ENCODE data around the gene RACGAP1.

Gene RACGAP1

DNA sequence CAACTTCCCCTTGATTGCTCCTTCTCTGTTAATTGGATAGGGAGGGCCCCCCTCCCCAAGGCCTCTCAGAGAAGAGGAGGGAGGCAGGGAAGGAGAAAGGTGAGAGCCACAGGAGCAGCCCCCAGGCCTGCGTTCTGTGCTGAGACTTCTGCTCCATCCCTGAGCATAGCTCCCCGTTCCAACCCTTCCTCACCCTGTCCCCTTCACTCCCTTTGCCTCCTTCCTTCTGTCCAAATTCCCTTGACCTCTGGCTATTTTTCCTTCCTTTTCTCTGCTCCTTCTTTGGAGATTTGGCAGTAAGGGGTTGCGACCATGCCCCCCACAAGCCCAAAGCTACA is 31.3 kb upstream of the RACGAP1 start:
- DNase-seq (ENCODE audit: low read depth, low spot score): no peak

DNA sequence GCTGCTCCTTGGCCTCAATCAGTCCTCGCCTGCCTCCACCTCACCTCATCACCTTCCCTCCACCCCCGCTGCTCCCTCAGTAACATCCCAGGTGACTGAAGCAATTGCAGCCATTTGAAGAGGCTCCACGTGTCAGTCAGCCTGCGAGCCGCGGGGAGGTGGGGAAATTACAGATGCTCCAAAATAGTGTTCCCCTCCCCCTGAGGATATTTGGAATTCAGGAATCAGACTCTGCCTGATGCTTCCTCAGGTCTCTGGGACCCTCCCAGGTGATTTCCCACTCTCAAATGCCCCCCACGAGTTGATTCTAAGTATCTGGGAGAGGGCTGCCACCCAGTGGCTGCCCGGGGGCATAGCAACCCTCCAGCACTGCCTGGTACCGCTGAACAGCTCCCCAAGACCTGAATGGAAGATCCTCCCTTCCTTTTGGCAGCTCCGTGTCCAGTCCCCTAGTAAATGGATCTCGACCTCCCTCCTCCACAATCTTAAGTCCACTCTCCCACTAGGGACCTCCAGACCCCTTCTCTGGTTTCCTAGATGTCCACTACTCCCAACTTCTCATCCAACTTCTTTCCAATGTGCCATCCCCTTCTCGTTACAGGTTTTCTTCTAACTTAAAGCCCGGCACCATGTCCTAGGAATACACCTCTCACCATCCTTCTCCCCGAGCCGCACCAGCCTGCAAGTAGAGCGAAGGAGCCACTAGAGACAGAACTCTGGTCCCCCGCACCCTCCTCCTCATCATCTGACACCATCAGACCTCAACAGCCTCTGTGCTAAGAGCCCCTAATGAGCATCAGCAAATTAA is 30.7 kb upstream of the RACGAP1 start:
- no peak for DNase-seq (ENCODE audit: low read depth, low spot score)

DNA sequence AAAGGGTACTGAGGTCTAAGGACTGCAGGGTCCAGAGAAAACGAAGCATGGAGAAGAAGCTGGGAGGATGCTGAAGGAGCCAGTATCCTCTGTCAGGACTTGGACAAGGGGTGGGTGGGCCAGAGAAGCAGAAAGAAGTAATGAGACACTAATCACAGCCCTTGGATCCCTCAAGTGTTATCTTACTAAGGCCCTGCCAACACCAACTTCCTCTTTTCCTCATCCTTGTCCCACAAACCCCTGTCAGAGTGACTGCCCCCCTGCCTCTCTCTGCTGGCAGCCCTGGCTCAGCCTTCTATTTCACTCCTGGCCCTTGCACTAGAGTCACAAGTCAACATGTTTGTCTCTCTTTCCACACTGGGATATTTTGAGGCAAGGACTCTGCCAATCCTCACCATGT is 28.3 kb upstream of the RACGAP1 start:
- no peak for DNase-seq (ENCODE audit: low read depth, low spot score)

DNA sequence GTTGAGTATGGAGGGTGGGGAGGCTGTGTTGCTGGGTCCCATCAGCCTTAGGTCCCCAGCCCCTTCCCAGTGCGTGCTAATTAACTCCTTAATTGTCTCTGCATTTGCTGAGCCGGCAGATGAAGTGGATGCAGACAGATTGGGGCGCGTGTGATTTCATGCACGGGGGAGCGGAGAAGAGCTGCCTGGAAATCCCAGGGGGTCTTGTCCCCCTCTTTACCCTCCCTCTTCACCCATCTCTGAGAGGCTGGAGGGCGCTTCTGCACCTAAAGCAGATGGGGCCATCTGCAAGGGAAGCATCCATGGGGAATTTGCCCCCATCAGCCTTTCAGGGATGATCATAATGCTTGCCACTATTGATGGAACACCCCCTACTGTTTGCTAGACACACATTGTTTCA is 27.7 kb upstream of the RACGAP1 start:
- DNase-seq (ENCODE audit: low read depth, low spot score): no peak

DNA sequence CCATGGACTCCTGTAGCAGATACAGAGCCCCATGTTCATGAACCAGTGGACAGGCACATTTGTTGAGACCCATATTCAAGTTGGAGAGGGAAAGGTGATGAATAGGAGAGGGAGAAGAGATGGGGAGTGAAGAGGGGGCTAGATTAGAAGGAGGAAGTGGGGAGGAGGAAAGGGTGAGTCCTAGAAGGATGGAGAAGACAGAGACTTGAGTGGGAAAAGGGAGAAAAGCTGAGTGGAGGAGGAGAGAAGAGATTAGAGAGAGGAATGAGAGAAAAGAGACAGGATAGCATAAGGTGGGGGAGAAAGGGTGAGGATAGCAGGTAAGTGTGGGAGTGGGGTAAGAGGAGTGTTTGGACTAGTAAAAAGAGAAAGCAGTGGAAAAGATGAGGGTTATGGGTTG is 27.2 kb upstream of the RACGAP1 start:
- no peak for DNase-seq (ENCODE audit: low read depth, low spot score)

DNA sequence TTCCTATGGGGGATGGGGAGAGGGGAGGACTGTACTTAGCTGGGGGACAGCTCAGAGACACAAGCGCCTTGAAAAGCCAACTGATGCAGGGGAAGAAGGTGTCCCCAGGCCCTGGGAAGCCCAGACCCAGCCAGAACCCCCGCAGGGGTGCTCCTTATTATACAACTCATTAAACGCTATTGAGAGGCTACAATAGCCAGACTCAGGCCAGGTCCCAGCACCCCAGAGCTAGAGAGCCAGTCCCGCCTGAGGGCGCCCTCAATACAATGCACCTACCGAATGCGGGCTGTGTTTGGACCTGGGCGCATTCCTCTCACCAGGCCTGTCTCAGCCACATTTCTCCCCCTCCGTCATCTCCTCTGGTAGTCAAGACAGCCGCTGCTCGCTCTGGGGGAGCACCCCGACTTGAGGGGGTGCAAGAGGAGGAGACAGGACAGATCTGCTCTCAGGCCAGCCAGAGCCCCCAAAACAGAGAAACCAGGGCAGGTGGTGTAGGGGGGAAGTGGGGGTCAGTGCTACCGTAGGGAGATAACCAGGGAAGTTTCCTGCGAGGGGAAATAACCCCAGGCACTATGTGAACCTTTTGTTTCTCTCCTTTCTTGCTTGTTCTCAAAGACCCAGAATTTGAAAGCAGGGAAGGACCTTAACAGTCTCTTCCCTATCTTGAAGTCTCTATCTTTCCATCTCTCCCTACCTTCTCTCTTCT is 26.0 kb upstream of the RACGAP1 start:
- DNase-seq (ENCODE audit: low read depth, low spot score): no peak

DNA sequence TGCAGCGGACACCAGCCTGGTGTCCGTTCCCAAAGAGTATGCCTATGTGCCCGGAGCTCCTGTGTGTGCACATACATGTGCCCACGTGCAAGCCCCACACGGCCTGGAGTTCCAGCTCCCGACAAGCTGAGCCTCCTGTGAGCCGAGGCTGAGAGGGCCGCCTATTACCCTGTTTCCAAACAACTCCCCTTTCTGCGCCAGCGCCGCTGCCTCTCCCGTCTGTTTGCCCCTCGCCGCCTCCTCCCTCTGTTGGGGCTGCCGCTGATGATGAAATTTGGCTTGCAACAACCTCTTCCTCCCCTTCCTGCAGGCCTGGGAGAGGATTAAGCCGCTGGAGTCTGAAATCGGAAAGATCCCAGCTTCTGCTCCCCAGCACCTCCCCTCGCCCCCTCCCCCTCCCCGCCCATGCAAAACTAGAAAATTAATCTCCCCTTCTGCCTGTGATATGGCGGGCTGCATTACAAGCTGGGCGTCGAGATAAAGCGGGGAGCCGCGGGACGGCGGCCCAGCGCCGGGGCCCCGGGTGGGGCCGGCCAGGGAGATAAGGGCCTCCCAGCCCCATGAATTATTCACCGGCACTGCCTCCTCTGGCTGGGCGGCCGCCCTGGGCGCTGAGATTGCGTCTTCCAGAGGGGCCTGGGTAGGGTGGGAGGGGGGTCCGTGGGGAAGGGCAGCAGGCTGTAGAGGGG is 25.3 kb upstream of the RACGAP1 start:
- no peak for DNase-seq (ENCODE audit: low read depth, low spot score)

DNA sequence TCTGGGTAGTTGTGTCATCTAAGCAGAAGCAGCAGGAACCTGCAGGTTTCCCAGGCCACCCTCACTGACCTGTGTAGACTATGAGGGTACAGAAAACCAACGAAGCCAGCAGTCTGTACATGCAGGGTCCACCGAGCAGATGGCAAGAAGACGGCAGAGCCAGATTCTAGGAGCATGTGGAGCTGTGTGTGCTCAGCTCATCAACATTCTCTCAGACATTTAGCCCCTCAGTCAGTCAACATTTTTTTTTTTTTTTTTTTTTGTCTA is 24.8 kb upstream of the RACGAP1 start:
- no peak for DNase-seq (ENCODE audit: low read depth, low spot score)

DNA sequence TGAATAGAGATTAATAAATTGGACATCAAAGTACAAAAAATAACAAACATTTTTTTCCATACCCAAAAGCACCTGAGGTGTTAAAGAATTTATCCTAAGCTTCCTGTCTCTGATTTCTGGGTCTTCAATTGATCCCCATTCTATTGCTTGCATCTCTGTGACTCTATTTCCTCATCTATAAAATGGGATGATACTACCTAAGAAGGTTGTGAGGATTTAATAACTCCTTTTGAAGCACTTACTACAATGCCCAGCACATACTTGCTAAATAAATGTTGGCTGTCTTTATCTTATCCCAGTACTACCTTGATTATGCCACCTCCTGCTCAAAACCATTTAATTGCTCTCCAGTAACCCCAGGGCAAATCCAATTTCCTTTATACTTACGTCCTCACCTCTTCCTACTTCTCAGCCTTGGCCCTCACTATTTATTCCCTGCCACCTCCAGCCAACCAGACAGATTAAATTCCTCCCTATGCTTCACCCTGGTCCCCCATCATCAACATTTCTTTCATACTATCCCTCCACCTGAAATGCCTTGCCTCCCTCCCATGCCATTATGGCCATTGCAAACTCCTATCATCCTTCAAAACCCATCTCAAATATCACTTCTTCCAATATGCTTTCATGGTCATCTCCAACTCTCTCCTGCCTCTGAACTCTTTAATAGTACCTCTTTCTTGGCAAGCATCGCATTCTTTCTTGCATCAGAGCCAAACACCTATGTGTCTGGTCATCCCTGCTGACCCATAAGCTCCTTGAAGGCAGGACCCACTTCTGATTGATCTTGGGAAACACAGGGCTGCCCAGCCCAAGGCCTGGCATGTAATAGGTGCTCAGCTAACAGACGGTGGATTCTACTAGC is 24.2 kb upstream of the RACGAP1 start:
- no peak for DNase-seq (ENCODE audit: low read depth, low spot score)

DNA sequence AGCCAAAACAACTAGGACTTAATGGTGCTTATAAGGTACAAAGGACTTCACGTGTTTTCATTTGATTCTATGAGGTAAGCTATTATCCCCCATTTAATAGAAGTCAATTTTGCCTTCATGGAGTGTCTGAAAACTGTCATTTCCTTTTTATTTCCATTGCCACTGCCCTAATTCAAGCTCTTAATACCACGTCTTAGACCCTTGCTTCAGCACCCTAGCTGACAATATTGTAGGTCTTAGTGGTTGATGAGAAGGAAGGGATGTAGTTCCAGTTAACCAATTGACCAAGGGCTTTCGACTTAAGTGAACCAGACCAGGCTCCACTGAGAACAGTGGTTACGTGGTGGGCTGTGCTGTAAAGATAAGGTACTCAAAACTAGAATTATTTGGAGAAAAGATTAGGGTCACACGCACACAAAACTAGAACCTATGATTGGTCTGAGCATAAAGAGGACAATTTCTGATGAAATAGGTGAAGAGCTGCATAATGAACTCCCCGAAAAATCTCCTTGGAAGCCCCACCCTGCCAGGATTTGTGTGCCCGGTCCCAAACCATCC is 22.5 kb upstream of the RACGAP1 start:
- DNase-seq (ENCODE audit: low read depth, low spot score): no peak

DNA sequence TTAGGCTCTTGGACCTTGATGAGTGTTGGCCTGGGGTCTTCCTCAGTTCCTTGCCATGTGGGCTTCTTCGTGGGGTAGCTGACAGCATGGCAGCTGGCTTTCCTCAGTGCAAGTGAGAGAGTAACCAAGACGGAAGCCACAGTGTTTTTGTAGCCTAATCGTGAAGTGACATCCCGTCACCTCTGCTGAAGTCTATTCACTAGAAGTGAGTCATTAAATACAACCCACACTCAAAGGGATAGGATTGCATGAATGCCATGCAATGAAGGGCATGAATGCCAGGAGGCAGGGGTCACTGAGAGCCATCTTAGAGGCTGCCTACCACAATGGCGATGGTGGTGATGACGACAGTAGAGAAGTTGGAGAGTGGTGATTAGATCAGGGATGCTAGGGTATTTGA is 18.6 kb upstream of the RACGAP1 start:
- DNase-seq (ENCODE audit: low read depth, low spot score): no peak

DNA sequence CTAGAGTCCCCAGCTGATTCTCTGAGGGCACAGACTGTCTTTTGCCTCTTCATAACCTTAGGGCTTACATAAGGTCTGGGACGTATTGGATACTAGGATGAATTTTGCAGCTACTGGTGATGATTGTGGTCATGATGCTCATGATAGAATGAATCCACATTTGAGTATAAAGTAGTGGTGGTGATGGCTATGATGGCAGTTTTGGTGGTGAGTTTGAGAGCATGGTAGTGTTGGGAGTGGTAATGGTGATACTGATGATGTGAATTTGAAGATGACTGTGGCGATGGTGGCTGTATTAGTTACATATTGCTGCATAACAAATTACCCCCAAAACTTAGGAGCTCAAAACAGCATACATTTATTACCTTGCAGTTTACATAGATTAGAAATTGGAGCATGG is 18.0 kb upstream of the RACGAP1 start:
- no peak for DNase-seq (ENCODE audit: low read depth, low spot score)

DNA sequence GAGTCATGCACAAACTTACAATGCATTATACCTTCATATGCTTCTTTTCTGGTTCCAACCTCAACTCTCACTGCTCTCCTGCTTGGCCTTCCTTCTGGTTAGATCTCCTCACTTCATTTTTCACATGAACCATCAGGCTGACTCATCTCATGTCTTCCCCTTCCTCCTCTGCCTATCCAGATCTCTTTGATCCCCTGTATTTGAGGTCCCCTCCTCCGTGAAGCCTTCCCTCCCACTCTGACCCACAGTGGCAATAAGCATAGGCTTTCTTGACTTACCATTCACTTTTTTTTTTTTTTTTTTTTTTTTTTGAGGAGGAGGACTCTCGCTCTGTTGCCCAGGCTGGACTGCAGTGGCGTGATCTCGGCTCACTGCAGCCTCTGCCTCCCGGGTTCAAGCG is 17.4 kb upstream of the RACGAP1 start:
- DNase-seq (ENCODE audit: low read depth, low spot score): no peak

DNA sequence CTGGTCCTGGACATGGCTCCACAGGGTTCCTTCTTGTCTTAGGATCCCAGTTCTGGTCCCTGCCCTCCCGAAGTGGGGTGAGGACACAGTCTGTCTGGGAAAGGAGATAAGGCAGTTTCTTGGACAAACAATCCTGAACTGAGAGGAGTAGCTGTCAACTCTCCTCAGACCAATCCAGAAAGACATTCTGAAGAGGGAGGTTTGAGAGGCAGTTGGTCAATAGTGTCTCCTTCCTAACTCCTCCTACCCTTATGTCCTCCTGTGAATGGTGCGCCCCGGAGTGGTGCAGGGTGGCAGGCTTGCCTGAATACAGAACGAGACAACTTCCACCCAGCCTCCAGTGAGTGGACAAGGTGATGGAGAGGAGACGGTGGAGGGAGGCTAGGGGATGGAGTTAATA is 16.7 kb upstream of the RACGAP1 start:
- no peak for DNase-seq (ENCODE audit: low read depth, low spot score)

DNA sequence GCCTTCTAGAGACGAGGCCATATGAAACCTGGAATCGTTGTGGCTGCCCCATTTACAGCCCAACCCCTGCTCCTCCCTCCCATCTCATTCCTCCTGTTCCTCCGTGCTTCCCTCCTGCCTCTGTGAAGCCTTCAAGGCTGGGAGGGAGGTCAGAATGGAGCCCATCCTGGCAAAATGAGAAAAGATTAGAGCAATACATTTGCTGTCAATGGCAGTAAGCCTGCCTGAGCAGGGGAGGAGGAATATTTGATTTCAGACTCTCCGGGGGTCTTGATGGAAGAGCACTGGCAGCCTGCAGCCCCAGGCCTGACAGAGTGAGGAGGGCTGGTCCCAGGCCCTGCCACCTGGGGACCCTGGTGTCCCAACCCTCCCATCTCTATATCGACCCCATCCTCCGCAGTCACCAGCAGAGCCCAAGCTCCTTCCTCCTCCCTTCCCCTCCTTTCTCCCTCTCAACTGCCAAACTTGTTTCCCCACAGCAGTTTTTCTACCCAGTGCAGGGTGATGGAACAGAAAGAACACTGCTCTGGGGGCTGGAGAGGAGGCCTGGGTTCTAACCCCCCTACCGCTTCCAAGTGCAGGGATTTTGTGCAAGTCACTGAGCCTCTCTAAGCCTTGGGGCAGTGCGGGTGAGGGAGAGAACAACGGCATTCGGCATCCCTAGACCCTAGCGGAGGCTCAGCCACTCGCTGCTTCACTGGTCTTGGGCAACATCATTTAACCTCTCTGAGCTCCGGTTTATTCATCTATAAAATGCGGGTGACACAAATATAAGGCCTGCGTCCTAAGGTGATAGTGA is 16.0 kb upstream of the RACGAP1 start:
- DNase-seq (ENCODE audit: low read depth, low spot score): no peak

DNA sequence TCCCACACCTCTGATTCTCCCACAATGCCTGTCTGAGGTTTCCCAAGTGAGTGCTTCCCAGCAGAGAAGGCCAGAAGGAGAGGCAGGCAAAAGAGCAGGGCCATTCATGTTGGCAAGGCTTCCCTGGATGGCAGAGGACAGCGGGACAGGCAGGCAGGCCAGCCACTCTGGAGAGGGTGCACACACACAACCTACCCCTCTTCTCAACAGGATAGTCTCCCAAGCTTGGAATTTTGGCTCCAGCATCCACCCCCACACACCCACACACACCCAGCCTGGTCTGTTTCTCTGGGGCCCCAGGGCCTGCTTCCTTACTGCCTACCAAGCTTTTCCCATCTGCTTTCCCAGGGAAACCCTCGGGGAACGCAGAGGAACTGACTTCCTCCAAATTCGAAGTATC is 15.4 kb upstream of the RACGAP1 start:
- no peak for DNase-seq (ENCODE audit: low read depth, low spot score)

DNA sequence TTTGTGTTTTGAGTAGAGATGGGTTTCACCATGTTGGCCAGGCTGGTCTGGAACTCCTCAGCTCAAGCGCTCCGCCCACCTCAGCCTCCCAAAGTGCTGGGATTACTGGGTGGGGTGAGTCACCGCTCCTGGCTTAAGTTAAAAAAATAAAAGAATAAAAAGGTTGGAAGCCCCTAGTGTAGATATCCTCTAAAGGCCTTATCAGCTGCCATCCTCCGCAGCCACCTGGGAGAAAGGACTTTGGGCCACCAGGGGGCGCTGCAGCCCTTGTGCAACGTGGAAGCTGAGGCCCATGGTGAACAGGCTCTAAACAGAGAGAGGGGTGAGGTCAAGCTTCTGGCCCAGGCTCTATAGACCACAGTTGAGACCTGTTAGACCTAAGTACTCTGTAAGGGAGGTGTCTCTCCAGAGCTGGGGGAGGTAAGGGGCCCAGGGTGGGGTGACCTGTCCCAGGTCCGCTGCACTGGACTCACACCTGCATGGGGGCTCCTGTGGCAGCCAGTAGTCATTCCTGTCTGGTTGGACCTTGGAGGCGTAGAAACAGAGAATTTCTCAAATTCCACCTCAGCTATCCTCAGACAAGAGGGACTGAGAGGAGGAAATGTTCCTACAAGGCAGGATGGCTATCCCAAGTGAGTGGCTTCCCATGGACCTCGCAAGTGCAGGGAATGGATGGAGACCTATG is 14.0 kb upstream of the RACGAP1 start:
- DNase-seq (ENCODE audit: low read depth, low spot score): no peak

DNA sequence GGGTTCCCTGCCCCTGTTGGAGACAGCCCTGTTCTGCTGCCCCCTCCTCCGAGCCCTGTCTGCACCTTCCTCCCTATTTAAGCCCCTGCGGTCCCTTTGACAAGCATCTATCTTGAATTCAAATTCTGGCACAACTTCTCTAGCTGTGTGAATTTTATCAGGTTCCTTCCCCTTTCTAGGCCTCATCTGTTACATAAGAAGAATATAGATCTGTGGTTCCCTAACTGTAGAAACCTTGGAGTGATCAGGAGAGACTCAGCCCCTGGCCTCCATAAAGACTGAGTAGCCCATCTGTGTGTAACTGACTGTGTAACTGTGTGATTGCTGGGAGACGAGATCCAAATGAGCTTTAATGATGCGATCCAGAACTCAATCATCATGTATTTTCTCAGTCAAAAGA is 13.0 kb upstream of the RACGAP1 start:
- no peak for DNase-seq (ENCODE audit: low read depth, low spot score)

DNA sequence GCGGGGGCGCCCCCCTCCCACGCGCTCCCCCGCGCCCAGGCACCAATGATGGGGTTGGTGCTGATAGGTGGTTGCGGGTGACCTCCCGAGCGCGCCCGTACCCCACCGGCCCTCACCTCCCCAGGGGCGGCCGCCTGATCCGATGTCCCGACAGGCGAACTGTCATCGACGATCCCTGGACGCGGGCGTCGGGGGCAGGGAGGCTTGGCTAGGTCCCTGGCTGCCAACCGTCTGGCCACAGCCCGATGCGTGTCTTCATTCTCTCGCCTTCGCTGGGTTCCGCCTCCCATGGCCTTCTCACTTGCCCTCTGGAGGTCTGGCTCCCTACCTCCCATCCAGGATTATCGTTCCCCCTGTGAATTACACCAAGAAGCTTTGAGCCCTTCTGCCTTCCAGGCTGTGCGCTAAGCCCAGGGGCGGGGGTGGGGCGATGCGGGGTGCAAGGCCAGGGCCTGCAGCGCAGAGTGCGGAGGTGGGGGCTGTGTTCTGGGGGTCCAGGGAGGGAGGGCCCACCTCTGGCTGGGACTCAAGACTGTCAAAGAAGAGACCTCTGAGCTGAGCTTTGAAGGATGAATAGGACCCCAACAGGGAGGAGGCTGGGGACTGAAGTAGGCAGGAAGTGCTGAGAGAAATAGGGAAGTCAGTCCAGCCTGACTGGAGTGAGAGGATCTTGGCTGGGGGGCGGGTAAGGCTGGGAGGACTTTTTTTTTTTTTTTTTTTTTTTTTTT is 7.7 kb upstream of the RACGAP1 start:
- DNase-seq (ENCODE audit: low read depth, low spot score): no peak

DNA sequence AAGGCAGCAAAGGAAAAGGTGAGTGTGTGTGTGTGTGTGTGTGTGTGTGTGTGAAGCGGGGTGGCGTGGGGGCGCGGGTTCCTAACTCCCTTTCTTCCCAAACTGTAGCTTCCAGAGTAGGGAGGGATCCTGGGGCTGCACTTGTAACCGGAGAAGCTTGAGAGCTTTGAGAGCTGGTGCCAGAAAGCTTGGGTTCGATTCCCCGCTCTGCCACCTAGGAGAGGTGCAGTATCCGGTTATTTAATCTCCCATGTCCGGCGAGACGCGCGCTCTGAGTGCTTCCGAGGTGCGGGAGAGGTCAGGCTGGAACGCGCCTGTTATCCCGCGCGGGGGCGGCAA is 7.2 kb upstream of the RACGAP1 start:
- no peak for DNase-seq (ENCODE audit: low read depth, low spot score)
